Amygdala (tissue), 56 donors: ENCODE results near the gene NDUFB8.
"Not testable (repeated sequence)": the region's sequence is repeated elsewhere in the genome, so short reads cannot be mapped to it uniquely, and the experiment has no call there.

Experiments
- DNase-seq, 56 donors: peaks; one replicate each; lab custom pipeline; 2025; lab: John Stamatoyannopoulos, UW

The NDUFB8 gene

DNA sequence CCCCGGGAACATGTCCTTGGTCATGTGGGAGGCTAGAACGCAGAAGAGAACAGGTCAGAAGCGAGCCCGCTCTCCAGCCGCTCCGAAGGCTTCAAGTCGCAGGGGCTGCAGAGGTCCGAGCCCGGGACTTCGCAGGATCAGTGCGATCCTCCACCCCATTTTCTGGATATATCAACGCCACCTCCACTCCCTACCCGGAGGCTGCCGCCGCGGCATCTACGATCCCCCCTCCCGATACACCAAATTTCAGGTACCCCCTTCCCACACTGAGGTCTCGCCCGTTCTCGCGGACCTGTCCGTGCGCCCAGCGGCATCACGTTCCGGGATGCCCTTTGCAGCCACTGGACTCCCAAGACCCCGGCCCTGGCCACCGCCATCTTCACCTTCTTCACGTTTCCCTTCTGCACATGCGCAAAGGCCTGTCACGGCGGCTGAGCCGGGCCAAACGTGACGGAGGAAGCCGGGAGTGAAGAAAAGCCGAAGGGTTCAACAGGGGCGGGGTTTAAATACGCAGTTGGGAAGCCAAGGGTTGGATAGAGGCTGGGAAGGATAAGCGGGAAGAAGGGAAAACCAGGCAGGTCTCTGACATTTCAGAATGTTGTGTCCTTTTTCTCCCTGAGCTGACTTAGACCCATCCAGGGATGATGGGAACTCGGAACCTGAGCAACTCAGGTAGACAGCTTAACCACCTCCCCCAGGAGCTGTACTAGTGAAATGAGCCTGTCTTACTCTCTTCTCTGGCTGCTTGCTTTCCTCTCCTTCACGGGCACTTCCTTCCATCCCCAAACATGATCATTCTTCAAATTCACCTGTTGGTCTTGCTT is at the start of gene NDUFB8:
Gene NDUFB8 (minus strand): TSS at position 397 of the 824 bp plus-strand sequence. CDS start 20 bp downstream, at position 377.
- peak; percentile 26 to 93 (median 80) for DNase-seq

GRCh38 chr10:100576282-100576635 is 46.6 kb upstream of the NDUFB8 start:
- DNase-seq, result no peak

DNA sequence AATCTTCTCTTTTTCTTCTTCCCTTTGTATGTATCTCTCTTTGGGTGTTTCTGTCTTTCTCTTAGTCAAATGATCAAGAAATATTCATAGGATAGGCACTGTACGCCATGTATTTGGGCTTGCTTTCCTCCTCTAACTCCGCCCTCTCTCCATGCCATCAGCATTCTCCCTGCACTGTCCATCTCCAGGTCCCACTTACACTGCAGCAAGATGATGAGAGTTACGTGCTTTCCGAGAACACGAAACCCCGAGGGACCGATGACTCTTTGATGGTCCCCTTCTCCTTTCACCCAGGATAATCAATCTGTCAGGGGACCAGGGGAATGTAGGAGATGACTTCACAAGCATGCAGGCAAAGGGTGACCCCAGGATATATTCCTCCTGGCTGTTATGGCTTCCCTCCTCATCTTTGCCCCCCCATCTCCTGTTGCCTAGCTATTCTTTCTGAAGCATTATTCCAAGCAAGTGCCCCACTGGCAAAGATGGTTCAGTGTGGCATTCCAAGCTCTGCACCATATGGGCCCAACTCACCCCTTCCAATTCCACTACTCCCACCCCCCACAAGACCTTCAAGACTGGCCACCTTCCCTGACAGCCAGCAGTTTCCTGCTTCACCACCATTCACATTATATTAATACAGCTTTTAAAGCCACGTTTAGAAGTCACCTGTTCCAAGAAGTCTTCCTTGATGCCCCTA is 46.1 kb upstream of the NDUFB8 start:
- DNase-seq, result no peak

DNA sequence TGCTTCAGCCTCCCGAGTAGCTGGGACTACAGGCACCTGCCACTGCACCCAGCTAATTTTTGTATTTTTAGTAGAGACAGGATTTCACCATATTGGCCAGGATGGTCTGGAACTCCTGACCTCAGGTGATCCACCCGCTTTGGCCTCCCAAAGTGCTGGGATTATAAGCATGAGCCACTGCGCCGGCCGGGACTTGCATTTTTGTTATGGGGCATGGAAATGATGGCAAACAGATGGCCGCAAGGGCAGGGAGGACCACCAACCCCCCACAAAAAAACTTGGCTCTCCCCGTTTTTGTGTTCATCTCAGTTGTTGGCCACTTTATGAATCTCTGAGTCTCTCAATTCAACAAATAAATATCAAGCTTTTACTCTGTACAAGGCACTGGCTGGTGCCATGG is 45.5 kb upstream of the NDUFB8 start:
- DNase-seq, result not testable (repeated sequence)

- DNase-seq, result no peak
These were observed 41.6 kb upstream of the NDUFB8 start for GRCh38 chr10:100571084-100571856.

GRCh38 chr10:100570506-100570905 is 40.8 kb upstream of the NDUFB8 start:
- no peak for DNase-seq

DNA sequence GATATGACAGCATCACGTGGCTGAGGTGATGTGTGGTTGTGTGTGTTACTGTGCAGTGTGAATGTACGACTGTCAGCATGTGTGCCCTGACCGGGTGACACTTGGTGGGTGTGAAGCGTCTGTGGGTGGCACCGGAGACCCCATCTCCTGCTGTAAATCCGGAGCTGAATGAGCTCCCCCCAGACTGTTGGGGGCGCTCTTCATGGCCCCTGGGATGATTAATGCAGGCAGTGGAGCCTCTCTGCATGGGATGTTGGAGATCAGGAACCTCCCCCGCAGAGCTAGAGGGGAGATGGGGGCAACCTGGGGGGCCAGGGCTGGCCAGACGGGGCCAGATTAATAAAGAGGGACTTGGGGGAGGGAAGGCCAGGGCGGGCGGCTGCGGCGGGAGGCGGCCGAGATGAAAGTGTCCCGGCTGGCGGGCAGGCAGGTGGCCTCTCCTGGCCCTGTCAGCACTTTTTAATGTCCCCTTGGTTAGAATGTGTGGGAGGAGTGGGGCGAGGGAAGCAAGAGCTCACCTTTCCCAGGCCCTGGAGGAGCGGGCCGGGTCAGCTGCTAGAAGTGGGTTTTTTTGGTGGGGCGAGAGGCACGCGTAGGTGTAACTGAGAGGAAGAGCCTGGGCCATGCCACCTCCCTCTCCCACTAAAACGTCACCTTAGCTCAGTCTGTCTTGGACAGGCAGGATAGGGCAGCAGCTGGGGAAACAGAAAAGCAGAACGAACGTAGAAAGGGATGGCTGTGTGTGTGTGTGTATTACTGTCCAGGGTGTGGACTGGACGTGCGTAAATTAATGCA is 40.2 kb upstream of the NDUFB8 start:
- no peak for DNase-seq

- no peak for DNase-seq
These were observed 39.2 kb upstream of the NDUFB8 start for GRCh38 chr10:100568912-100569311.

- no peak for DNase-seq
These were observed 38.2 kb upstream of the NDUFB8 start for GRCh38 chr10:100567826-100568225.

GRCh38 chr10:100567249-100567648 is 37.6 kb upstream of the NDUFB8 start:
- no peak for DNase-seq

DNA sequence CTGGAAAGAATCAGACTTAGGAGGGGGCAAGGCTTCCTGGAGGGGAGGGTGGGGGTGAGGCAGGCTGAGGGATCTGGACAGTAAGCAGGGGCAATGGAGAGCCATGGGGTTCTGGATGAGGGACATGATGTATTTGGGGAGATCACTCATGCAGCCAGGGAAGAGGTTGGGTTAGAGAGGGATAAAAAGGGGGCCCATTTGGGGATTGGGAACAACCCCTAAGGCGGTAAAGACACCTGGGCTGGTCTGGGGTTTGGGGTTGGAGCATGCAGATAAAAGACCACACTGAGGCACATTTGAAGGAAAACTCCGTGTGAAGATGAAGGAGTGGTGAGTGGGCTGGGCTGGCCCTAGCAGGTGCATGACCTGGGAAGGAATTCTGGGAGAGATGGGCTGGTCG is 36.9 kb upstream of the NDUFB8 start:
- DNase-seq, result no peak

- DNase-seq, result no peak
These were observed 35.7 kb upstream of the NDUFB8 start for GRCh38 chr10:100565206-100565985.

DNA sequence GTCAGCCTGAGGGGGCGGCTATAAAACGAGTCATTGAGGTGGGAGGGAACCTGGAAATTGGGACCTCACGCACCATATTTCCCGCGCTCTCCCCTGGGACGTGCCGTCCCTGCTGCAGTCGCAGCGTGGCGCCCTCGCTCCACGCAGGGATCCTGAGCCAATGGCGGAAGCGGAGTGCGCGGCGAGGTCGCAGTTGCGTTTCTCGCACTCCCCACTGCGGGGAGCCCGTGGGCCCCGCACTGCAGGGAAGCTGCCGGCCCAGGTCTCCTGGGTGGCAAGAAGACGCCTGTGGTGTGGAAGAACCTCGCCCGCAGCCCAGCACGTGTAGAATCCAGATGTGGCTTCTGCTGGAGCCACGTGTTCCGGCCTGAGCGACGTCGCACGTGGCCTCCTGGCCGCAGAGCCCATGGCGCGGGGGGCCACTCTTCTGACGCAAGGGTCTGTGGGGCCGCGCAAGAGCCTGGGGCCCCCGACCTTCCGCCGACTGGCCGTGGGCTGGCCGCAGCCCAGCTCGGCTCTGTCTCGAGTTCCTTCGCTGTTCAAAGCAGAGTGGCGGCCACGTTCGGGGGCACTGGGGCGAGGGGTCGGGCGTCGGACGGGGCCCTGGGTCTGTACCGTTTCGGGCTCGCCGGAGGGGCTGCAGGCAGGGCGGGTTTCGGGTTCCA is 32.5 kb upstream of the NDUFB8 start:
- DNase-seq, result peak in 45 of 56 donors; percentile 6 to 81 (median 44)

DNA sequence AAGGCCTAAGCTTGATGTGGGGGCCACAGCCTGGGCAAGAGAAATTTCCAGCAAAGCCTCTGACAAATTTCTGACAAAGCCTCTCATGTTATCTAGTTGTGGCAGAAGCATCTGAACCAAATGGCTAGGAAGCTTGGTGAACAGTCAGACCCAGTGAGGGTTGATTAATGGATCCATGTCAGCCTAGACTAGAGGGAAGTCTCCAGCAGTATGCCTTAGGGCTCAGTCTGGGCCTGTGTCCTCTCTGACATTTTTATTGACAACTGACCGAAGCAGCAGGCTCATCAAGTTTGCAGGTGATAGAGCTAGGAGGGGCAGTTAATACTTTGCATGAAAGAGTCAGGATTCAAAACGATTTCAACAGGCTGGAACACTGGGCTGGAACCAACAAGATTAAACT is 31.3 kb upstream of the NDUFB8 start:
- no peak for DNase-seq

- DNase-seq, result no peak
These were observed 30.6 kb upstream of the NDUFB8 start for GRCh38 chr10:100560248-100560647.

- DNase-seq, result no peak
These were observed 25.2 kb upstream of the NDUFB8 start for GRCh38 chr10:100554902-100555301.

- no peak for DNase-seq
These were observed 24.3 kb upstream of the NDUFB8 start for GRCh38 chr10:100553929-100554328.

DNA sequence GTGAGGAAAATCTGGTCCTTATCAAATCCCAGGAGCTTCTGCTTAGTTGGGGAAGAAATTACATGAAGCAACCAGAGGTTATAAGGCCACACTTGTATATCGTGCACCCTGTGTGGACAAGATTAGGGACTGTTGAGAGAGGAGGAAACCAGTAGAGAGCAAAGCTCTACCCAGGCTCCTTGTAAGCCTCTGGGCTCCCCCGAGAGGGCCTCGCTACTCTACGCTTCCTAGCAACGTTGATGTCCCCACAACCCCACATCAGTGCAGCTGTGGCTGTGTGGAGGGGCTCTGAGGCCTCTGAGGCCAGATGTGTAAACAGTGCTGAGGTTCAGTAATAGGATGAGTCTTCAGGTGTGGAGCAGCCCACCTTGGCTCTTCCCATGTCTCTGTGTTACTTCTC is 22.1 kb upstream of the NDUFB8 start:
- no peak for DNase-seq

GRCh38 chr10:100551196-100551595 is 21.5 kb upstream of the NDUFB8 start:
- no peak for DNase-seq
